HepG2 (cell line): Measurements from ENCODE around the gene AGBL1. TPM values are rescaled to one million over a fixed set of nuclear protein-coding genes. Genes with fewer than 3 reads are reported as not detected.

ENCODE experiments used
- ATAC-seq: fragments of 200-7000 bp; cut with Tn5 transposase; 3 replicates; pipeline ENCODE4 v1.9.1; 2020; ENCODE audit warnings: mild to moderate bottlenecking, moderate library complexity
- BruUV-seq: library from RNA; stranded (reverse); fragments of 400-500 nt; replicated peaks from 2 replicates; lab custom pipeline; 2021; lab: Mats Ljungman, UMichigan
- CTCF ChIA-PET: fragments of 300-600 bp; formaldehyde crosslinking; extraction: SDS; loops from one replicate; lab custom pipeline; 2021; ENCODE audit warnings: low total read pairs, inconsistent platforms, low intra/inter-chr PET ratio; lab: Yijun Ruan, JAX
- POLR2A ChIA-PET: fragments of 350-600 bp; sonication (Branson Sonifier 250); formaldehyde crosslinking; loops from one replicate; lab custom pipeline; 2020; ENCODE audit warnings: antibody characterized with exemption, inconsistent platforms; lab: Yijun Ruan, JAX
- DNase-seq: peaks from one replicate; pipeline ENCODE4 v3.0.0-alpha.2; 2015; ENCODE audit warnings: low spot score
- FAIRE-seq: peaks from 3 replicates; lab custom pipeline; 2011; peaks lifted over from hg19 to GRCh38; lab: Jason Lieb, UNC
- H2AFZ ChIP-seq: one replicate; pipeline ENCODE4 v1.6.1; 2011; ENCODE audit warnings: low read length, inconsistent platforms
- H3K27ac ChIP-seq: fragments of 300-600 bp; 3 replicates; pipeline ENCODE4 v1.8.0; 2011; ENCODE audit warnings: mixed run types, mild to moderate bottlenecking, mixed read lengths, low read length, inconsistent platforms; ENCODE audit not compliant: insufficient read depth; ENCODE audit errors: extremely low read length
- H3K27me3 ChIP-seq, 2 experiments: fragments of 200-600 bp in 1 of 2; 2 replicates in 1 of 2; 3 replicates in 1 of 2; pipeline versions ENCODE4 v1.6.0 to v1.8.0; 2011; ENCODE audit warnings: low read length in 2 of 2, mild to moderate bottlenecking in 2 of 2, moderate library complexity in 2 of 2, inconsistent platforms in 1 of 2; ENCODE audit not compliant: insufficient read depth in 2 of 2, control insufficient read depth in 1 of 2
- H3K36me3 ChIP-seq, 2 experiments: fragments of 200-600 bp in 1 of 2; replicated peaks in 1 of 2; 2 replicates in 1 of 2; 3 replicates in 1 of 2; pipeline versions ENCODE4 v1.5.1 to v1.8.0; 2011; ENCODE audit warnings: low read length in 2 of 2, inconsistent platforms in 1 of 2; ENCODE audit not compliant: insufficient read depth in 2 of 2, control insufficient read depth in 1 of 2
- H3K4me1 ChIP-seq: 2 replicates; pipeline ENCODE4 v1.5.1; 2012; ENCODE audit warnings: low read length, inconsistent platforms; ENCODE audit not compliant: insufficient read depth
- H3K4me2 ChIP-seq: 2 replicates; pipeline ENCODE4 v1.6.0; 2011; ENCODE audit warnings: low read depth, low read length, inconsistent platforms
- H3K4me3 ChIP-seq, 3 experiments: fragments of 200-600 bp in 1 of 3; sonication (generic), shearing (Covaris generic) in 1 of 3; replicated peaks in 1 of 3; 2 replicates each; pipeline ENCODE4 v1.5.1; 2011 to 2016; ENCODE audit warnings: low read length in 3 of 3, inconsistent platforms in 2 of 3, low read depth in 2 of 3, mild to moderate bottlenecking in 2 of 3, control low read depth in 1 of 3, mixed read lengths in 1 of 3; ENCODE audit not compliant: insufficient read depth in 1 of 3
- H3K79me2 ChIP-seq: one replicate; pipeline ENCODE4 v1.6.1; 2011; ENCODE audit warnings: low read length, inconsistent platforms; ENCODE audit not compliant: insufficient read depth
- H3K9ac ChIP-seq: 2 replicates; pipeline ENCODE4 v1.6.0; 2011; ENCODE audit warnings: mild to moderate bottlenecking, low read depth, low read length, inconsistent platforms; ENCODE audit not compliant: insufficient read depth
- H3K9me3 ChIP-seq: 2 replicates; pipeline ENCODE4 v1.5.1; 2012; ENCODE audit warnings: mild to moderate bottlenecking, low read length
- H4K20me1 ChIP-seq: 2 replicates; pipeline ENCODE4 v1.6.0; 2011; ENCODE audit warnings: inconsistent platforms, mild to moderate bottlenecking, low read length, moderate library complexity; ENCODE audit not compliant: insufficient read depth
- ARID3A ChIP-seq: IDR thresholded peaks from 2 replicates; pipeline ENCODE4 v1.6.1; 2012; ENCODE audit warnings: low read depth, low read length, improper control_type of control experiment
- CREB3 ChIP-seq: sonication (generic); formaldehyde crosslinking; IDR thresholded peaks from 2 replicates; pipeline ENCODE4 v1.5.0; 2020; ENCODE audit warnings: missing genetic modification reagents
- FOXC1 ChIP-seq: sonication (generic); formaldehyde crosslinking; IDR thresholded peaks from 2 replicates; pipeline ENCODE4 v1.8.0; 2022; ENCODE audit warnings: mild to moderate bottlenecking, missing genetic modification reagents, borderline replicate concordance
- FOXK2 ChIP-seq: fragments of 450-650 bp; IDR thresholded peaks from 2 replicates; pipeline ENCODE4 v1.6.1; 2016
- HNRNPK ChIP-seq: fragments of 200-400 bp; formaldehyde crosslinking; IDR thresholded peaks from 2 replicates; pipeline ENCODE4 v1.6.1; 2018; ENCODE audit warnings: low read length, low read depth, moderate library complexity, mild to moderate bottlenecking; ENCODE audit not compliant: poor library complexity, severe bottlenecking
- NFIC ChIP-seq: IDR thresholded peaks from 2 replicates; pipeline ENCODE4 v1.6.1; 2012; ENCODE audit warnings: mild to moderate bottlenecking, low read length, inconsistent platforms
- POLR2AphosphoS5 ChIP-seq: IDR thresholded peaks from 2 replicates; pipeline ENCODE4 v1.6.1; 2012; ENCODE audit warnings: low read depth, low read length
- RFXANK ChIP-seq: IDR thresholded peaks from 2 replicates; pipeline ENCODE4 v1.6.1; 2016
- TEAD3 ChIP-seq: optimal IDR thresholded peaks from 2 replicates; pipeline ENCODE3; 2016; ENCODE audit warnings: borderline replicate concordance
- ZNF563 ChIP-seq: sonication (generic); formaldehyde crosslinking; IDR thresholded peaks from 2 replicates; pipeline ENCODE4 v1.8.0; 2022; ENCODE audit warnings: mild to moderate bottlenecking, moderate library complexity, missing genetic modification reagents
- ZSCAN20 ChIP-seq: sonication (generic); formaldehyde crosslinking; IDR thresholded peaks from 2 replicates; pipeline ENCODE4 v1.4.0; 2020; ENCODE audit warnings: missing genetic modification reagents, mild to moderate bottlenecking, borderline replicate concordance
- ZSCAN31 ChIP-seq: sonication (generic); formaldehyde crosslinking; IDR thresholded peaks from 2 replicates; pipeline ENCODE4 v1.5.0; 2020; ENCODE audit warnings: low read depth, mild to moderate bottlenecking, missing genetic modification reagents
- WGBS: methylation state at CpG from one replicate; pipeline ENCODE4 v1.1.6; 2017; ENCODE audit warnings: low lambda C conversion rate; 5-methylcytosine and 5-hydroxymethylcytosine counted together
- in situ Hi-C: cut with HindIII; loops from 2 replicates; pipeline ENCODE4 v1.10.0; 2017; ENCODE audit warnings: low pct_unique_long_range_greater_than_20kb; ENCODE audit not compliant: extremely low pct_ligation_motif_present
- intact Hi-C: fragments of 100-400 bp; cut with micrococcal nuclease; formaldehyde crosslinking; loops from one replicate; pipeline ENCODE4 v1.10.0; 2022; ENCODE audit not compliant: unreplicated experiment
- polyA plus RNA-seq, 8 experiments: library from polyadenylated mRNA; depleted of rRNA in 3 of 8; stranded (reverse) in 7 of 8; unstranded in 1 of 8; fragments of >200 nt; fragmentation: Illumina TruSeq in 4 of 8; extraction: Trizol in 4 of 8; gene quantifications; 2 replicates each; pipeline versions ENCODE4 v1.2.1 to v1.2.3, GENCODE V29; 2011 to 2016; ENCODE audit warnings: low read depth in 4 of 8, missing spikeins in 1 of 8, mixed read lengths in 1 of 8; ENCODE audit not compliant: insufficient read depth in 1 of 8
- total RNA-seq, 5 experiments: library from RNA; depleted of rRNA; stranded (reverse); fragments of >200 nt; fragmentation: Illumina TruSeq; extraction: Trizol; gene quantifications; 2 replicates each; pipeline ENCODE4 v1.2.3, GENCODE V29; 2016; ENCODE audit warnings: low read depth in 1 of 5
- TF ChIP-seq, protein P1 (sequence below): sonication (generic); formaldehyde crosslinking; IDR thresholded peaks from 2 replicates; pipeline ENCODE4 v1.8.0; 2022; ENCODE audit warnings: mild to moderate bottlenecking, missing genetic modification reagents

Gene AGBL1
- total and polyA plus RNA-seq, 2 of the 13 experiments (the other 11 are each of a cell fraction or from before 2014, with no cell fraction given) = 0.01 TPM; not detected in 1

- no peaks in the 10 kb centered on the region for H3K79me2 ChIP-seq
- no peak for ATAC-seq
- CTCF ChIA-PET = no interaction called here
- POLR2A ChIA-PET = no interaction called here
- H3K4me3 ChIP-seq = no peak overlapping the region
- H3K4me1 ChIP-seq = no peaks in the 10 kb centered on the region
- DNase-seq = no peak
- TF ChIP-seq ZNF563 (CRISPR knock-in tag) (no peak), FOXC1 (CRISPR knock-in tag) (no peak), HNRNPK (no peak), RFXANK (CRISPR knock-in tag) (no peak), NFIC (no peak), POLR2AphosphoS5 (no peak), FOXK2 (no peak), CREB3 (CRISPR knock-in tag) (no peak), ZSCAN31 (CRISPR knock-in tag) (no peak), ZSCAN20 (CRISPR knock-in tag) (no peak), TEAD3 (CRISPR knock-in tag) (no peak), ARID3A (no peak)
- TF ChIP-seq, protein P1, sequence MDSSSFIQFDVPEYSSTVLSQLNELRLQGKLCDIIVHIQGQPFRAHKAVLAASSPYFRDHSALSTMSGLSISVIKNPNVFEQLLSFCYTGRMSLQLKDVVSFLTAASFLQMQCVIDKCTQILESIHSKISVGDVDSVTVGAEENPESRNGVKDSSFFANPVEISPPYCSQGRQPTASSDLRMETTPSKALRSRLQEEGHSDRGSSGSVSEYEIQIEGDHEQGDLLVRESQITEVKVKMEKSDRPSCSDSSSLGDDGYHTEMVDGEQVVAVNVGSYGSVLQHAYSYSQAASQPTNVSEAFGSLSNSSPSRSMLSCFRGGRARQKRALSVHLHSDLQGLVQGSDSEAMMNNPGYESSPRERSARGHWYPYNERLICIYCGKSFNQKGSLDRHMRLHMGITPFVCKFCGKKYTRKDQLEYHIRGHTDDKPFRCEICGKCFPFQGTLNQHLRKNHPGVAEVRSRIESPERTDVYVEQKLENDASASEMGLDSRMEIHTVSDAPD (CRISPR knock-in tag) = no peak
- no peak overlapping the region for H3K9ac ChIP-seq
- H4K20me1 ChIP-seq = no peaks in the 10 kb centered on the region
- intact Hi-C loops (no loop called here), in situ Hi-C loops (no loop called here)
- no TSS peak for BruUV-seq
- no peak overlapping the region for H3K27ac ChIP-seq
- H3K27me3 ChIP-seq = no peaks in the 10 kb centered on the region
- 29% methylated on average over 2 of the region's 2 CpGs for WGBS
- FAIRE-seq = no peak
- H2AFZ ChIP-seq = no peak overlapping the region
- no peaks in the 10 kb centered on the region for H3K9me3 ChIP-seq
- H3K36me3 ChIP-seq = no peaks in the 10 kb centered on the region
- no peak overlapping the region for H3K4me2 ChIP-seq
These were observed 84.1 kb downstream of the AGBL1 start for GRCh38 chr15:86163816-86164215.
